Measurements from ENCODE around the gene FOXN4. TPM values are rescaled to one million over a fixed set of nuclear protein-coding genes. Genes with fewer than 3 reads are reported as not detected.

The FOXN4 gene
- total RNA-seq, 1 donor from 2014 or later: not detected

GRCh38 chr12:109264943-109265650 is 44.0 kb downstream of the FOXN4 start:
- intact Hi-C loops (cut with DNase I): loop anchor here (1.0 kb wide), 1 partner anchor 120 kb away; no protein-coding TSS in a partner anchor
- no peak for DNase-seq (ENCODE audit: low spot score)

- intact Hi-C loops (cut with DNase I): loop anchor here (1.0 kb wide), 1 partner anchor 121 kb away; no protein-coding TSS in a partner anchor
- no peak for DNase-seq (ENCODE audit: low spot score)
Measured at GRCh38 chr12:109264095-109264942, 44.8 kb downstream of the FOXN4 start.

- intact Hi-C loops (cut with DNase I): no loop called here
Measured at GRCh38 chr12:109263439-109263838, 45.6 kb downstream of the FOXN4 start.

GRCh38 chr12:109261939-109262338 is 47.1 kb downstream of the FOXN4 start:
- DNase-seq (ENCODE audit: low spot score): no peak
- intact Hi-C loops (cut with DNase I): no loop called here

More at GRCh38 chr12:109263439-109263838, 45.6 kb downstream of the FOXN4 start:
- DNase-seq (ENCODE audit: low spot score): no peak

- DNase-seq (ENCODE audit: low spot score): no peak
- intact Hi-C loops (cut with DNase I): no loop called here
Measured at GRCh38 chr12:109261087-109261486, 48.0 kb downstream of the FOXN4 start.

- DNase-seq (ENCODE audit: low spot score): no peak
- intact Hi-C loops (cut with DNase I): no loop called here
Measured at GRCh38 chr12:109259545-109259895, 49.6 kb downstream of the FOXN4 start.

GRCh38 chr12:109258607-109259544 is 50.2 kb downstream of the FOXN4 start:
- DNase-seq (ENCODE audit: low spot score): no peak

GRCh38 chr12:109258201-109258600 is 50.9 kb downstream of the FOXN4 start:
- intact Hi-C loops (cut with DNase I): no loop called here
- no peak for DNase-seq (ENCODE audit: low spot score)

More at GRCh38 chr12:109258607-109259544, 50.2 kb downstream of the FOXN4 start:
- intact Hi-C loops (cut with DNase I): no loop called here

- intact Hi-C loops (cut with DNase I): no loop called here
- no peak for DNase-seq (ENCODE audit: low spot score)
Measured at GRCh38 chr12:109256011-109256410, 53.1 kb downstream of the FOXN4 start.

GRCh38 chr12:109255377-109255776 is 53.7 kb downstream of the FOXN4 start:
- intact Hi-C loops (cut with DNase I): no loop called here

GRCh38 chr12:109253913-109254544 is 55.1 kb downstream of the FOXN4 start:
- intact Hi-C loops (cut with DNase I): no loop called here
- DNase-seq (ENCODE audit: low spot score): no peak

More at GRCh38 chr12:109255377-109255776, 53.7 kb downstream of the FOXN4 start:
- no peak for DNase-seq (ENCODE audit: low spot score)

- DNase-seq (ENCODE audit: low spot score): no peak
- intact Hi-C loops (cut with DNase I): no loop called here
Measured at GRCh38 chr12:109252799-109253198, 56.3 kb downstream of the FOXN4 start.

- intact Hi-C loops (cut with DNase I): no loop called here
- DNase-seq (ENCODE audit: low spot score): no peak
Measured at GRCh38 chr12:109250523-109250922, 58.6 kb downstream of the FOXN4 start.

GRCh38 chr12:109247831-109248654 is 61.0 kb downstream of the FOXN4 start:
- intact Hi-C loops (cut with DNase I): no loop called here
- DNase-seq (ENCODE audit: low spot score): no peak

GRCh38 chr12:109246221-109246620 is 62.9 kb downstream of the FOXN4 start:
- intact Hi-C loops (cut with DNase I): no loop called here
- DNase-seq (ENCODE audit: low spot score): no peak

- DNase-seq (ENCODE audit: low spot score): no peak
- intact Hi-C loops (cut with DNase I): no loop called here
Measured at GRCh38 chr12:109244073-109244472, 65.0 kb downstream of the FOXN4 start.

GRCh38 chr12:109241936-109242335 is 67.1 kb downstream of the FOXN4 start:
- intact Hi-C loops (cut with DNase I): no loop called here
- DNase-seq (ENCODE audit: low spot score): no peak

GRCh38 chr12:109240365-109240764 is 68.7 kb downstream of the FOXN4 start:
- intact Hi-C loops (cut with DNase I): no loop called here
- DNase-seq (ENCODE audit: low spot score): no peak

All from cardiac septum (tissue), 1 donor.